ENCODE measurements around the gene ABCB8. TPM values are rescaled to one million over a fixed set of nuclear protein-coding genes. Genes with fewer than 3 reads are reported as not detected.
"Not testable (repeated sequence)": the region's sequence is repeated elsewhere in the genome, so short reads cannot be mapped to it uniquely, and the experiment has no call there.

ABCB8 gene
- polyA plus RNA-seq, 3 donors = 21.8 to 37.3 (median 29.9) TPM

- DNase-seq = no peak
Measured at GRCh38 chr7:151032936-151033863, 5.0 kb downstream of the ABCB8 start.

GRCh38 chr7:151033864-151034249 is 5.6 kb downstream of the ABCB8 start:
- DNase-seq = no peak

GRCh38 chr7:151034312-151035025 is 6.2 kb downstream of the ABCB8 start:
- no peak for DNase-seq

- no peak for DNase-seq
Measured at GRCh38 chr7:151035026-151035717, 6.9 kb downstream of the ABCB8 start.

- DNase-seq = no peak
Measured at GRCh38 chr7:151035902-151036301, 7.7 kb downstream of the ABCB8 start.

GRCh38 chr7:151038951-151039849 is 10.9 kb downstream of the ABCB8 start:
- no peak for DNase-seq

- no peak for DNase-seq
Measured at GRCh38 chr7:151039850-151040548, 11.7 kb downstream of the ABCB8 start.

- no peak for DNase-seq
Measured at GRCh38 chr7:151040616-151041375, 12.5 kb downstream of the ABCB8 start.

GRCh38 chr7:151043449-151043848 is 15.2 kb downstream of the ABCB8 start:
- DNase-seq = not testable (repeated sequence)

- no peak for DNase-seq
Measured at GRCh38 chr7:151043959-151044358, 15.7 kb downstream of the ABCB8 start.

GRCh38 chr7:151045262-151045661 is 17.0 kb downstream of the ABCB8 start:
- DNase-seq = no peak

GRCh38 chr7:151045967-151046366 is 17.7 kb downstream of the ABCB8 start:
- no peak for DNase-seq

GRCh38 chr7:151046603-151047573 is 18.6 kb downstream of the ABCB8 start:
- DNase-seq = no peak

- DNase-seq = no peak
Measured at GRCh38 chr7:151047976-151048815, 19.9 kb downstream of the ABCB8 start, which contains the start of gene ASIC3. Gene ASIC3 (plus strand): TSS chr7:151048531. CDS start chr7:151048886, 355 bp downstream.

GRCh38 chr7:151048911-151049463 is 20.7 kb downstream of the ABCB8 start:
- DNase-seq = no peak

GRCh38 chr7:151051108-151051507 is 22.9 kb downstream of the ABCB8 start:
- peak; percentile 78 for DNase-seq

GRCh38 chr7:151053096-151053495 is 24.8 kb downstream of the ABCB8 start:
- no peak for DNase-seq
